ENCODE results near the gene STX8. TPM values are rescaled to one million over a fixed set of nuclear protein-coding genes. Genes with fewer than 3 reads are reported as not detected.
"Not testable (repeated sequence)": the region's sequence is repeated elsewhere in the genome, so short reads cannot be mapped to it uniquely, and the experiment has no call there.

Gene STX8, protein sequence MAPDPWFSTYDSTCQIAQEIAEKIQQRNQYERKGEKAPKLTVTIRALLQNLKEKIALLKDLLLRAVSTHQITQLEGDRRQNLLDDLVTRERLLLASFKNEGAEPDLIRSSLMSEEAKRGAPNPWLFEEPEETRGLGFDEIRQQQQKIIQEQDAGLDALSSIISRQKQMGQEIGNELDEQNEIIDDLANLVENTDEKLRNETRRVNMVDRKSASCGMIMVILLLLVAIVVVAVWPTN
- 35.4 and 103 TPM in 2 replicates for total RNA-seq (2014; rRNA removed; shearing (Covaris generic); ENCODE audit: low replicate concordance)

- no peaks in the 10 kb centered on the region for H3K9me3 ChIP-seq
- peak within 1 kb of the TSS; percentile 87 for H3K4me3 ChIP-seq
- H3K27me3 ChIP-seq = no peaks in the 10 kb centered on the region
- H3K36me3 ChIP-seq = peaks cover 2% of the 10 kb centered on the region; the same call in 1 of the 2 replicates
- DNase-seq = peak; percentile 98
Measured at GRCh38 chr17:9575381-9576101, at the start of gene STX8. STX8 (minus strand) TSS chr17:9575820; CDS start chr17:9575808, 12 bp downstream.

DNA sequence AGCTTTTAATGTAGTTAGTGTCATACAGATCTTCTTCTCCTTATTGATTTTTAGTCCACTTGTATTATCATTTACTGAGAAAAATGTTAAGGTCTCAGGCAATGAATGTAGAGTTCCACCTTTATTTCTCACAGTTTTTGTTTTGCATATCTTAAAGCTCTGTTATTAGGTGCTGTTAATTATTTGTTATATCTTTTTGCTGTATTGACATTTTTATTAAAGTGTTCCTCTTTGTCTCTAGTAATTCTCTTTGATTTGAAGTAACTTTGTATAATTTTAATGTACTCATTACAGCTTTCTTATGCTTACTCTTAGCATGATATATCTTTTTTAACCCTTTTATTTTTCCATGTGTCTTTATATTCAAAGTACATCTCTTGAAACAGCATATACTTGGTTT lies 47.3 kb upstream of the STX8 start:
- Histone ChIP-seq H3K9me3 (peaks cover 4% of the 10 kb centered on the region), H3K27me3 (no peaks in the 10 kb centered on the region), H3K4me3 (no peak overlapping the region), H3K36me3 (no peaks in the 10 kb centered on the region)
- DNase-seq = no peak

DNA sequence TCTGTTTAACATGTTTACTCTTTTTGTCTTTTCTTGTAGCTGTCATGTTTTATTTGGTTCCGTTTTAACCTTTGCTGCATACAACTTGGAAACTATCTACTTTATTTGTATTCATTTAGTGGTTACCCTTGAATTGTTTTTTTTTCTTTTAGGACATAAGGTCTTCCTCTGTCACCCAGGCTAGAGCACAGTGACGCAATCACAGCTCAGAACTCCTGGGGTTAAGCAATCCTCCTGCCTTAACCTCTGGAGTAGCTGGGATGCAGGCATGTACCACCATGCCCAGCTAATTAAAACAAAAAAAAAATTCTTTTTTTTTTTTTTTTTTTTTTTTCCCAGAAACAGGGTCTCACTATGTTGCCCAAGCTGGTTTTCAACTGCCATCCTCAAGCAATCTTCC lies 39.9 kb upstream of the STX8 start:
- no peak overlapping the region for H3K4me3 ChIP-seq
- H3K27me3 ChIP-seq = no peaks in the 10 kb centered on the region; the same call in 1 of the 2 replicates
- DNase-seq = no peak
- H3K36me3 ChIP-seq = no peaks in the 10 kb centered on the region
- no peaks in the 10 kb centered on the region for H3K9me3 ChIP-seq

GRCh38 chr17:9612006-9612405 lies 36.4 kb upstream of the STX8 start:
- H3K36me3 ChIP-seq = no peaks in the 10 kb centered on the region
- no peak overlapping the region for H3K4me3 ChIP-seq
- no peak for DNase-seq
- no peaks in the 10 kb centered on the region; the same call in 1 of the 2 replicates for H3K27me3 ChIP-seq
- H3K9me3 ChIP-seq = no peaks in the 10 kb centered on the region

DNA sequence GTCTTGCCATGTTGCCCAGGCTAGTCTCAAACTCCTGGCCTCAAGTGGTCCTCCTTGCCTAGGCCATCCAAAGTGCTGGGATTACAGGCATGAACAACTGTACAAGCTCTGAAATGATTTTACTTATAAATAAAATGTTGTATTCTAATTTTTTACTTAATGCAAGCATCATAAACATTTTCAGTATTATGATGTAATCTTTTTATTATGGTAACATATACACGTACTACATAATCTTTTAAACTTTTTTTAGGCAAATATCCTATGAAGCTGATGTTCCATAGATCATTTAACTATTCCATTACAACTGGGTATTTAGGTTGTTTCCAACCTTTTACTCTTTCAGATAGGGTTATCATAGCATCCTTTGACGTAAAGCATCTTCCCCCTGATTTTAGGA lies 35.9 kb upstream of the STX8 start:
- Histone ChIP-seq H3K27me3 (no peaks in the 10 kb centered on the region; the same call in 1 of the 2 replicates), H3K4me3 (no peak overlapping the region), H3K9me3 (no peaks in the 10 kb centered on the region), H3K36me3 (no peaks in the 10 kb centered on the region)
- DNase-seq = no peak

GRCh38 chr17:9607058-9607457 lies 31.4 kb upstream of the STX8 start:
- not testable (repeated sequence) for H3K27me3 ChIP-seq, DNase-seq, H3K4me3 ChIP-seq, H3K9me3 ChIP-seq, H3K36me3 ChIP-seq

- no peak for DNase-seq
- Histone ChIP-seq H3K27me3 (peaks cover 2% of the 10 kb centered on the region; the same call in 1 of the 2 replicates), H3K4me3 (no peak overlapping the region), H3K36me3 (no peaks in the 10 kb centered on the region), H3K9me3 (no peaks in the 10 kb centered on the region)
Measured at GRCh38 chr17:9606453-9606852, 30.8 kb upstream of the STX8 start.

GRCh38 chr17:9604583-9604982 lies 29.0 kb upstream of the STX8 start:
- not testable (repeated sequence) for H3K9me3 ChIP-seq, H3K4me3 ChIP-seq, DNase-seq, H3K27me3 ChIP-seq, H3K36me3 ChIP-seq

GRCh38 chr17:9598661-9599060 lies 23.0 kb upstream of the STX8 start:
- no peak for DNase-seq
- H3K27me3 ChIP-seq = peaks cover 4% of the 10 kb centered on the region; the same call in 1 of the 2 replicates
- no peak overlapping the region for H3K4me3 ChIP-seq
- H3K36me3 ChIP-seq = no peaks in the 10 kb centered on the region
- H3K9me3 ChIP-seq = no peaks in the 10 kb centered on the region

DNA sequence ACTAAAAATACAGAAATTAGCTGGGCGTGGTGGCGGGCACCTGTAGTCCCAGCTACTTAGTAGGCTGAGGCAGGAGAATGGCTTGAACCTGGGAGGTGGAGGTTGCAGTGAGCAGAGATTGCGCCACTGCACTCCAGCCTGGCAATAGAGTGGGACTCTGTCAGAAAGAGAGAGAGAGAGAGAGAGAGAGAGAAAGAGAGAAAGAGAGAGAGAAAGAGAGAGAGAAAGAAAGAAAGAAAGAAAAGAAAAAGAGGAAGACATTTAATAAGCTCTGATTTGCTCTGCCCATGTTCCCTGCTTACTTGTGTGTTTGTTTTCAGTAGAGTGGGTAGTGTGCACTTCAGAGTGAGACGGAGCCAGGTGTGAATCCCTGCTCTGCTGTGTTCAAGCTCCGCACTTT lies 22.0 kb upstream of the STX8 start:
- DNase-seq, H3K4me3 ChIP-seq, H3K27me3 ChIP-seq, H3K36me3 ChIP-seq, H3K9me3 ChIP-seq: not testable (repeated sequence)

GRCh38 chr17:9594065-9594464 lies 18.4 kb upstream of the STX8 start:
- Histone ChIP-seq H3K4me3 (no peak overlapping the region), H3K27me3 (peaks cover 2% of the 10 kb centered on the region; the same call in 1 of the 2 replicates), H3K9me3 (no peaks in the 10 kb centered on the region), H3K36me3 (no peaks in the 10 kb centered on the region)
- DNase-seq = no peak

DNA sequence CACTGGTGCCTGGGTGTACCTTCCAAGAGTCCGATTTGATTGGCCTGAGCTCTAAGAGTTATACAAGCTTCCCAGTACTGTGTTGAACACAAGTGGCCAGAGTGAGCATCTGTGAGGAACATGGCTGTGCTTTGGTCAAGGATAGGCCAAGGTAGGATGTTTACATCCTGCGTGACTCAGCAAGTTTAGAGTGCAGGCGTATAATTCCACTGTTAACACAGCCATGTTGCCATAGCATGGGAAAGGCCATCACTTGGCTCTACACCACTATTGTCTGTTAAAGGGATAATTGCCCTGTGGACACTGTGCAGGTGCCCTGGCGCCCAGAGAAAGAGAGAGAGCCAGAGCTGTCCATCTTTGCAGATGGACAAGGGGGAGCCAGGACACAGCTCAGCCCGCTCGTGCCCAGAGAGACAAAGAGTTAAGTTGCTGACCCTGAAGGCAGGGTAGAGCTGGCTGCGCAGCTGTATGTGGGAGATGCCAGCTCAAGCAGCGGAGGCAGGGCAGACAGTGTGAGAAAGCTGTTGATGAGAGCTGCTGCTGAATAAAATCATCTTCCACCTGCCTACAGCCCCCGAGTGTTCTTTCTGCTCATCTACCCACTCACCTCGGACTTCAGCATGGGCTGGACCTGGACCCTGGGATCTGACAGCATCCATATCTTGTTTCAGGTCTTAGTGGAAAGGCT lies 12.5 kb upstream of the STX8 start:
- no peaks in the 10 kb centered on the region for H3K36me3 ChIP-seq
- DNase-seq = no peak
- H3K27me3 ChIP-seq = peaks cover 3% of the 10 kb centered on the region; the same call in 1 of the 2 replicates
- no peak overlapping the region for H3K4me3 ChIP-seq
- H3K9me3 ChIP-seq = no peaks in the 10 kb centered on the region

GRCh38 chr17:9577373-9577709 lies 1.7 kb upstream of the STX8 start:
- no peak for DNase-seq
- Histone ChIP-seq H3K9me3 (no peaks in the 10 kb centered on the region), H3K27me3 (no peaks in the 10 kb centered on the region), H3K4me3 (no peak overlapping the region), H3K36me3 (no peaks in the 10 kb centered on the region)

DNA sequence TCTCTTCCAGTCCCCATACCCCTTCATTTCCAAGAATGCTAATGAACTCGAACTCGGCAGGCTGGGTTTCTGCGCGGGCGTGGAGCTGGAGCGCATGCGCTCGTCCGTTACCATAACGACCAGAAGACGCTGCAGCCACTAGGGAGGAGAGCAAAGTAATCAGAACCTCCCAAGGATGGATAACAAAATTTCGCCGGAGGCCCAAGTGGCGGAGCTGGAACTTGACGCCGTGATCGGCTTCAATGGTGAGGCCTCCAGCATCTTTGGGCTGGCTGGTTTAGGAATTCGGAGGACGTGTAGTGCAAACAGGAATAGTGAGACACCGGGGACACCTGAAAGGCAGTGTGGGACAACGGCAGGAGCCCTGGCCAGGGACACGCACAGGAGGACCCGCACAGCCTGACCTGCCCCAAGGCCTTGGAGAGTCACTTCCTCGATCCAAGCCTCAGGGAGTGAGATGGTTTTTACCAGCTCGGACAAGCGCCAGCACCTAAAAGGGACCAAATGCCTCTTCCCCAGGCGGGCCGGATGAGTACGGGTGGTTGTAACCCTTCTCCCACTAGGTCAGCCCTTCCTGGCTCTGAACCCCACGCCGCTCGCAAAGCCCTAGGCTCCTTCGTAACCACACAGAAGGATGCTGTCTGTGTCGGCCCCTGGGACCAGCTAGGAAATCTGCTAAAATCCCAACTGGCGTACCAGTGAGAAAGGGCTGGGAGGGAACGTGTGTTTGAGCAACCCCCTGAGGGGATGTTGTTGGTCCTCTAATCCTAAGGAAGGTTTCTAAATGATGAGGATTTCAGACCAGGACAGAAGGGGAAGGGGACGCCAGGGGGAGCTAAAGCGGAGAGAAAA lies 1.1 kb upstream of the STX8 start, which contains the start of gene CFAP52:
Gene CFAP52 (plus strand): TSS at position 122 of the 852 bp plus-strand sequence. CDS start 54 bp downstream, at position 176.
- no peaks in the 10 kb centered on the region for H3K36me3 ChIP-seq
- no peaks in the 10 kb centered on the region for H3K9me3 ChIP-seq
- DNase-seq = peak; percentile 55
- H3K27me3 ChIP-seq = no peaks in the 10 kb centered on the region
- peak within 1 kb of the TSS; percentile 87 for H3K4me3 ChIP-seq

DNA sequence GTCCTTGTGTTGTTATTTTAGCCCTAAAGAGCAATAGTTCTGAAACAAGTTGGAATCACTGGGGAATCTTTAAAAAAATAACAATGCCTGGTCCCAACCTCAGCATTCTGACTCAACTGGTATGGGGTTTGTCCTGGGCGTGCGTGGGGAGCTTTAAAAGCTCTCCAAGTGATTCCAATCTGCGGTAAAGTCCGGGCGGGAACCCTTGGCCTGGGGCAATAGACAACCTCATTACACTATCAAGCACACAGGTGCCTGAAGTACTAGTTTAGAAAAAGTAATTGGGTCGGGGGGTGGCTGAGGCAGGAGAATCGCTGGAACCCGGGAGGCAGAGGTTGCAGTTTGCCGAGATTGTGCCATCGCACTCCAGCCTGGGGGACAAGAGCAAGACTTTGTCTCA lies 4.4 kb downstream of the STX8 start:
- Histone ChIP-seq H3K36me3 (peaks cover 13% of the 10 kb centered on the region), H3K9me3 (no peaks in the 10 kb centered on the region), H3K4me3 (no peak overlapping the region), H3K27me3 (no peaks in the 10 kb centered on the region)
- DNase-seq = no peak

DNA sequence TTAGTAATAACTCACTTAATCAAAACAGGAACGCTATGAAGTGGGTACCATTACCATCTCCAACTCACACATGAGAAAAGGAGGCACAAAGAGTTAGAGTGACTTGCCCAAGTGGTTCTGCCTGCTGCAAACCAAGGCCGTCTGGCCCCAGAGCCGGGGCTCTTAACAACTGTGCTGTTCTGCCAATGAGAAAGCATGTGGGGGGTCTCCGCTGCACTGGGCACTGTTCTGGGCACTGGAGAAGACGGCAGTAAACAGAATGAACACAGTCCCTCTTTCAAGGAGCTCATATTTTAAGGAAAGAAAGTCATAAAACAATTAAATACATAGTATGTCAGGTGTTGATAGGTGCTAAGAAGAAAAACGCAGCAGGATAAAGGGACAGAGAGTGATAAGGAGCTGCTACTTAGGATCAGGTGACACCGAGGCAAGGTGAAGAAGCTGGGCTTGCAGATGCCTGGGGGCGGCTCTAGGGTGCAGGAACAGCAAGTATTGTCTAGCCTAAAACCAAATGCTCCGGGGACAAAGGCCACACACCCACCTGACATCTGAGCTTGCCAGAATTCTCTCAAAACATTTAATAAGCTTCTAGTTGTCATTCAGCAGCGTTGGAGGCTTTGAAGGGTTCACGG lies 6.5 kb downstream of the STX8 start:
- peaks cover 13% of the 10 kb centered on the region for H3K36me3 ChIP-seq
- H3K9me3 ChIP-seq = no peaks in the 10 kb centered on the region
- no peak for DNase-seq
- H3K4me3 ChIP-seq = no peak overlapping the region
- no peaks in the 10 kb centered on the region for H3K27me3 ChIP-seq
